Ramos (cell line): Measurements from ENCODE around the gene CDC42EP1.
"Not testable (repeated sequence)": the region's sequence is repeated elsewhere in the genome, so short reads cannot be mapped to it uniquely, and the experiment has no call there.

ENCODE experiments used
- in situ Hi-C: fragments of 300-500 bp; cut with MboI; formaldehyde crosslinking; loops from one replicate; pipeline ENCODE4 v1.14.3; 2022; ENCODE audit warnings: low sequenced_read_pairs; ENCODE audit not compliant: unreplicated experiment

Gene CDC42EP1

DNA sequence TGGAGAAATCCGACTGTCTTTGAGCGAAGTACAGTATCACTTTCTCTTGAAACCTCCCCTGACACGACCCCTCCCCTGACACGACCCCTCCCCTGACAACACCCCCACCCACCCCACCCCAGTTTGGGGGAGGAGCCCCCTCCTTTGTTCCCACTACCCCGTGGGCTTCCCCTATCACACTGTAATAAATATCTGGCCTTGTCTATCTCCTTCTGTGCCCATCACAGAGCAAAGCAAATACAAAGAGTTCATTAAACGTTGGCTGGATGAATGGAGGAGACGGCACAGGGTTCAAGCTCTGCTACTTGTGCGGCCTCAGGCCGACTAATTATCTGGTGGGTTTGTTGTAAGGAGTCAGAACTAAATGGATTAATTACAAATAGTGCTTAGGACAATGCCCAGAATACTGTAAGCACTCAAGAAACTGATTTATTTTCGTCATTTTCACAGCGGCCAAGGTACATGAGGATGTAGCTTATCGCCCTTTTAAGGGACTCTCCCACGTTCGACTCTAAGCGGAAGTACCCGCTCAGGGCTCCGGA, 47.7 kb downstream of the CDC42EP1 start:
- in situ Hi-C loops: no loop called here

- in situ Hi-C loops: no loop called here
These were observed 48.4 kb downstream of the CDC42EP1 start, which contains the start of gene GGA1 for GRCh38 chr22:37608477-37609239. Gene GGA1, plus strand, starts transcription at chr22:37608834. Its CDS starts 27 bp downstream, at chr22:37608861.

- in situ Hi-C loops: no loop called here
These were observed 49.2 kb downstream of the CDC42EP1 start for GRCh38 chr22:37609240-37610152.

DNA sequence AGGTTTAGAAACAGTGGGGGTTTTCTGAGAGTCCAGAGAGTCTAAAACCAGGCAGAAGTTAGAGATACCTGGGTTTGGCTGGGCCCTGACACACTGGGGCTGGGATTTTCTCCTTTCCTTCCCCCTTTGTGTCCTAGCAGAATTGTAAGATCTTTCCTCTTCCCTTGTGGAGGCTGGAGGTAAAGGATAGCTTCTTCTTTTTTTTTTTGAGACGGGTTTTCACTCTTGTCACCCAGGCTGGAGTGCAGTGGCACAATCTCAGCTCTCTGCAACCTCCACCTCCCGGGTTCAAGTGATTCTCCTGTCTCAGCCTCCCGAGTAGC, 49.8 kb downstream of the CDC42EP1 start:
- in situ Hi-C loops: not testable (repeated sequence)

DNA sequence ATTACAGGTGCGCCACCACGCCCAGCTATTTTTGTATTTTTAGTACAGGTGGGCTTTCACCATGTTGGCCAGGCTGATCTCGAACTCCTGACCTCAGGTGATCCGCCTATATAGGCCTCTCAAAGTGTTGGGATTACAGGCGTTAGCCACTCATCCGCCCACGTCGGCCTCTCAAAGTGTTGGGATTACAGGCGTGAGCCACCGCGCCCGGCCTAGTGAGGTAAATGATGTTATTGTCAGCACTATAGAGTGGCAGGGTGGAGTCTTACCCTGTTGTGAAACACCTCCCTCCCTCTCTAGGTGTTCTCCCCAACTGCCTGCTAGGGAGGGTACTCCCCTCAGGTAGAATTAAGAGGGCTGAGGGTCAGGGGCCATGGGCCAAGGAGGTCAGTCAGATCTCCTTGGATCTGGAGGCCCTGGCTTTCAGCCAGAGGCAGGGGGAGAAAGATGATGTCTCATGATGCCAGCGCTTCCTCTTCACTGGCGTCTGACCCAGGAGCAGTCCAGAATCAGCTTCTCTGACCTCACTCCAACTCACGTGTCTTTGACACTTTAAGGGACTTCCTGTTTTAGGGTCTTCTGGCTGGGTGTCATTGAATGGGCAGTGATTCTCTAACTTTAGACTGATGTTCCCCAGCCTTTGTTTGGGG, 50.3 kb downstream of the CDC42EP1 start:
- in situ Hi-C loops: no loop called here

- in situ Hi-C loops: no loop called here
These were observed 50.9 kb downstream of the CDC42EP1 start for GRCh38 chr22:37611207-37611606.

DNA sequence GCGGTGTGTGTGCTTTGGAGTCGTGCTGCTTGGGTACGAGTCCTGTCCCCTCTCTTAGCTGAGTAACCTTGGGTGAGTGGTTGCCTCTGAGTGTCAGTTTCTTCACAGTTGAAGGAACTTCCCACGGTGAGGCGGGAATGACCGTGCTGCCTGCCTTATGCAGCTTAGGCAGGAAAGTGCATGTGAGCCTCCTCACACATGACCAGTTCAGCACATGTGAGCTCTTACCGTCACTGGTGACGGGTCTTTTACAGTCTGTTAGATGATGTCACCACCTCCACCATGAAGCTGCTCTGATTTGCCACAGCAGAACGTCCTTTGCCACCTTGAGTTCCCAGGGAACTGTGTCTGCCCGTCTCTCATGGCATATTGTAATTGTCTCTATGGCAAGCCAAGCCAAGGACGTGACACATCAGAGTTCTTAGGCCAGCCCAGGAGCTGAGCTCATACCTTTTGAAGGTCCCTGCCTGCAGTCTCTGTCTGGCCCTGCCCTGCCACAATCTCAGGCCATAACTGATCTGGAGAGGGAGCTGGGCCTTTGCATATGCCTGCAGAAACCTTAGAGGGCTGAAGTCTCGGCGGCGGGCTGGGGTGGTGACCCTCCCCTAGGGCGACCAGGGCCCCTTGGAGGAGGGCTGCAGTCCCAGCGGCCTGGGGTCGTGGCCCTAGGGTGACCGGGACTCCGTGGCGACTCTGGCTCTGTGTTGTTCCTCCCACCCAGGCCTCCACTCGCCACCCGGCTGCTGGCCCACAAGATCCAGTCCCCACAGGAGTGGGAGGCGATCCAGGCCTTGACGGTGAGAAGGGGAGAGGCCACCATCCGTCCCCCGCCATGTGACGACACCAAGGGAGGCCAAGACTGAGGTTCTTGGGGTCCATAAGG, 56.2 kb downstream of the CDC42EP1 start:
- in situ Hi-C loops: loop anchor here (5.0 kb wide), 1 partner anchor 66 kb away; no protein-coding TSS in a partner anchor

- in situ Hi-C loops: loop anchor here (5.0 kb wide), 1 partner anchor 65 kb away; no protein-coding TSS in a partner anchor
These were observed 57.2 kb downstream of the CDC42EP1 start for GRCh38 chr22:37617431-37617830.

- in situ Hi-C loops: loop anchor here (5.0 kb wide), 1 partner anchor 64 kb away; no protein-coding TSS in a partner anchor
These were observed 57.9 kb downstream of the CDC42EP1 start for GRCh38 chr22:37618072-37618656.

DNA sequence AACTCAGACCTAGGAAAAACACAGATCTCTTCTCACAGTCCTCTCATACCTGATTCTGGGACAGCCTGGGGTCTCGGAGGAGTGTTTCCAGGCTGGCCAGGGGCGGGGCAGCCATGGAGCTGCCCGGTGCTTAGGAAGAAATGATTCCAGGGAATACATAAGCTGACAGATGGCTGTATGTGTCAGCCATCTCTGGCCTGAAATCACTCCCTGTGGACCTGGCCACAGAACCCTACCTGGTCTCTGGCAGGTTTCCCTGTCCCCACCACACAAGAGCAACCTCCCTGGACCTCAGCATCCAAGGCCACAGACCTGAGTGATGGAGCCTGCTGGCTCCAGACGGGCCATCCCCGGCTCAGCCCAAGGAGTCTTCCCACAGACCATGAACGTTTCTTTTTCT, 58.4 kb downstream of the CDC42EP1 start:
- in situ Hi-C loops: loop anchor here (5.0 kb wide), 1 partner anchor 64 kb away; no protein-coding TSS in a partner anchor
